BJ (cell line): ENCODE measurements around the gene RIT2. TPM values are rescaled to one million over a fixed set of nuclear protein-coding genes. Genes with fewer than 3 reads are reported as not detected.

Experiments used
- CTCF ChIA-PET: fragments of 350-600 bp; formaldehyde crosslinking; extraction: SDS; loops from one replicate; lab custom pipeline; 2021; ENCODE audit warnings: antibody characterized with exemption, inconsistent platforms; lab: Yijun Ruan, JAX
- POLR2A ChIA-PET: fragments of 300-600 bp; sonication (Branson Sonifier 250); formaldehyde crosslinking; extraction: SDS; loops from one replicate; lab custom pipeline; 2021; ENCODE audit warnings: antibody characterized with exemption; lab: Charles Lee
- DNase-seq: peaks from one replicate; pipeline ENCODE4 v3.0.0-alpha.2; 2011; ENCODE audit warnings: low read depth
- H3K27me3 ChIP-seq: 2 replicates; pipeline ENCODE4 v1.6.0; 2011; ENCODE audit warnings: low read length; ENCODE audit not compliant: control insufficient read depth, insufficient read depth
- H3K36me3 ChIP-seq: 2 replicates; pipeline ENCODE4 v1.5.1; 2011; ENCODE audit warnings: low read length; ENCODE audit not compliant: control insufficient read depth, insufficient read depth
- H3K4me3 ChIP-seq: 2 replicates; pipeline ENCODE4 v1.5.1; 2011; ENCODE audit warnings: low read depth, mild to moderate bottlenecking, control low read depth, low read length
- CTCF ChIP-seq: IDR thresholded peaks from 2 replicates; pipeline ENCODE4 v1.5.1; 2011; ENCODE audit warnings: low read depth, mild to moderate bottlenecking, control low read depth, inconsistent platforms, low read length, moderate library complexity; ENCODE audit not compliant: insufficient read depth
- polyA plus RNA-seq: library from polyadenylated mRNA; depleted of rRNA; stranded (reverse); fragments of >200 nt; gene quantifications from 2 replicates; pipeline ENCODE4 v1.2.3, GENCODE V29; 2011

Gene RIT2
- polyA plus RNA-seq, 1 experiment = not detected

GRCh38 chr18:42922363-42922762 is 193.1 kb downstream of the RIT2 start:
- H3K36me3 ChIP-seq = no peaks in the 10 kb centered on the region
- TF ChIP-seq CTCF = no peak
- DNase-seq = no peak
- CTCF ChIA-PET = no interaction called here
- no peak overlapping the region for H3K4me3 ChIP-seq
- POLR2A ChIA-PET = no interaction called here
- H3K27me3 ChIP-seq = no peaks in the 10 kb centered on the region

- POLR2A ChIA-PET = no interaction called here
- H3K36me3 ChIP-seq = no peaks in the 10 kb centered on the region
- CTCF ChIA-PET = no interaction called here
- H3K4me3 ChIP-seq = no peak overlapping the region
- no peak for TF ChIP-seq CTCF
- DNase-seq = no peak
- H3K27me3 ChIP-seq = no peaks in the 10 kb centered on the region
Measured at GRCh38 chr18:42921226-42921737, 194.2 kb downstream of the RIT2 start.

- Histone ChIP-seq H3K36me3 (no peaks in the 10 kb centered on the region), H3K27me3 (no peaks in the 10 kb centered on the region), H3K4me3 (no peak overlapping the region)
- ChIA-PET POLR2A (no interaction called here), CTCF (no interaction called here)
- DNase-seq = no peak
- no peak for TF ChIP-seq CTCF
Measured at GRCh38 chr18:42920621-42921020, 194.9 kb downstream of the RIT2 start.

GRCh38 chr18:42915299-42915698 is 200.2 kb downstream of the RIT2 start:
- no peaks in the 10 kb centered on the region for H3K27me3 ChIP-seq
- no peak for TF ChIP-seq CTCF
- no peak overlapping the region for H3K4me3 ChIP-seq
- ChIA-PET CTCF (no interaction called here), POLR2A (no interaction called here)
- no peaks in the 10 kb centered on the region for H3K36me3 ChIP-seq
- DNase-seq = no peak

- H3K27me3 ChIP-seq = no peaks in the 10 kb centered on the region
- no peak for DNase-seq
- POLR2A ChIA-PET = no interaction called here
- no peak for TF ChIP-seq CTCF
- H3K4me3 ChIP-seq = no peak overlapping the region
- H3K36me3 ChIP-seq = no peaks in the 10 kb centered on the region
- CTCF ChIA-PET = no interaction called here
Measured at GRCh38 chr18:42914476-42914875, 201.0 kb downstream of the RIT2 start.
